ENCODE data around the gene ROBO1.

Gene ROBO1

GRCh38 chr3:79016587-79017376 is 751.0 kb downstream of the ROBO1 start:
- DNase-seq (ENCODE audit: low read depth, low spot score), result no peak

- DNase-seq (ENCODE audit: low read depth, low spot score), result no peak
These were observed 751.9 kb downstream of the ROBO1 start for GRCh38 chr3:79015854-79016253.

GRCh38 chr3:79012946-79013362 is 754.8 kb downstream of the ROBO1 start:
- no peak for DNase-seq (ENCODE audit: low read depth, low spot score)

- DNase-seq (ENCODE audit: low read depth, low spot score), result no peak
These were observed 755.3 kb downstream of the ROBO1 start for GRCh38 chr3:79012530-79012913.

- no peak for DNase-seq (ENCODE audit: low read depth, low spot score)
These were observed 755.8 kb downstream of the ROBO1 start for GRCh38 chr3:79011821-79012529.

GRCh38 chr3:79009861-79010260 is 757.9 kb downstream of the ROBO1 start:
- DNase-seq (ENCODE audit: low read depth, low spot score), result no peak

- no peak for DNase-seq (ENCODE audit: low read depth, low spot score)
These were observed 761.7 kb downstream of the ROBO1 start for GRCh38 chr3:79006077-79006476.

- peak; percentile 79 for DNase-seq (ENCODE audit: low read depth, low spot score)
These were observed 762.7 kb downstream of the ROBO1 start for GRCh38 chr3:79005084-79005483.

GRCh38 chr3:79003994-79004393 is 763.8 kb downstream of the ROBO1 start:
- DNase-seq (ENCODE audit: low read depth, low spot score), result no peak

- no peak for DNase-seq (ENCODE audit: low read depth, low spot score)
These were observed 765.1 kb downstream of the ROBO1 start for GRCh38 chr3:79002465-79003372.

- DNase-seq (ENCODE audit: low read depth, low spot score), result no peak
These were observed 766.5 kb downstream of the ROBO1 start for GRCh38 chr3:79001255-79001654.

GRCh38 chr3:78999139-78999538 is 768.7 kb downstream of the ROBO1 start:
- DNase-seq (ENCODE audit: low read depth, low spot score), result no peak

- DNase-seq (ENCODE audit: low read depth, low spot score), result no peak
These were observed 772.7 kb downstream of the ROBO1 start for GRCh38 chr3:78995087-78995486.

- no peak for DNase-seq (ENCODE audit: low read depth, low spot score)
These were observed 773.4 kb downstream of the ROBO1 start for GRCh38 chr3:78994174-78995027.

- no peak for DNase-seq (ENCODE audit: low read depth, low spot score)
These were observed 774.4 kb downstream of the ROBO1 start for GRCh38 chr3:78993375-78993774.

GRCh38 chr3:78992830-78993229 is 775.0 kb downstream of the ROBO1 start:
- DNase-seq (ENCODE audit: low read depth, low spot score), result no peak

- no peak for DNase-seq (ENCODE audit: low read depth, low spot score)
These were observed 775.4 kb downstream of the ROBO1 start for GRCh38 chr3:78992400-78992799.

GRCh38 chr3:78991656-78992055 is 776.1 kb downstream of the ROBO1 start:
- no peak for DNase-seq (ENCODE audit: low read depth, low spot score)

- DNase-seq (ENCODE audit: low read depth, low spot score), result no peak
These were observed 777.6 kb downstream of the ROBO1 start for GRCh38 chr3:78990156-78990555.

- DNase-seq (ENCODE audit: low read depth, low spot score), result no peak
These were observed 779.5 kb downstream of the ROBO1 start for GRCh38 chr3:78988324-78988723.
